NT2/D1 (cell line): ENCODE results near the gene ZCCHC9.

Source experiments
- SUZ12 ChIP-seq: IDR thresholded peaks from 2 replicates; pipeline ENCODE4 v1.6.1; 2011; ENCODE audit not compliant: insufficient read length, insufficient read depth; ENCODE audit errors: extremely low read depth
- ZNF274 ChIP-seq: IDR thresholded peaks from 2 replicates; pipeline ENCODE4 v1.6.1; 2011; ENCODE audit warnings: mild to moderate bottlenecking, low read depth, low read length

DNA sequence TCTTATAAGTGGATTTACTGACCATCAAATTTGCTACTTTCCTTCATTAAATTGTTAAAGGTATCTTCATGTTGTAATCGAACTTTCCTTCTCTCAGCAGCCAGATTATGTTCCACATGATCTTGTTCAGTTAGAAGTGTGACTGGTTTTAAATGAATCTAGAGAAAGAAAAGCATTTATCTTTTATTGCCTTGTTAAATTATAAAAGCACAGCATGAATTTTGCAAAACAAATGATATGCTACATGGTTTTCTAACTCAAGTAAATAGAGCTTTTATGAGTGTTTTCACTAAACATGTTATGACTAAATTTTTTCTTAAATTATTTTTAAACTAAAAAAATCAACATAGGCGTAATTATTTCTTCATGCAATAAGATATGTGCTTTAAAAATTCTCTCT is 58.5 kb downstream of the ZCCHC9 start:
- TF ChIP-seq SUZ12 = no peak
- TF ChIP-seq ZNF274 = no peak
